HepG2 (cell line): ENCODE data around the gene NISCH. TPM values are rescaled to one million over a fixed set of nuclear protein-coding genes. Genes with fewer than 3 reads are reported as not detected.
A peak's percentile ranks its signal among the peaks of the same experiment; 100 is the strongest.

Source experiments
- ARID3A ChIP-seq: IDR thresholded peaks from 2 replicates; pipeline ENCODE4 v1.6.1; 2012; ENCODE audit warnings: low read depth, low read length, improper control_type of control experiment
- ERF ChIP-seq: IDR thresholded peaks from 2 replicates; pipeline ENCODE4 v1.6.1; 2018; ENCODE audit warnings: missing biosample characterization, missing genetic modification reagents
- GMEB2 ChIP-seq: IDR thresholded peaks from 2 replicates; pipeline ENCODE4 v1.6.1; 2016; ENCODE audit warnings: missing biosample characterization, missing genetic modification reagents, low read depth
- HNRNPLL ChIP-seq: fragments of 200-400 bp; formaldehyde crosslinking; IDR thresholded peaks from 2 replicates; pipeline ENCODE4 v1.6.1; 2017; ENCODE audit warnings: mild to moderate bottlenecking, low read depth, low read length; ENCODE audit not compliant: poor library complexity, severe bottlenecking
- KDM4B ChIP-seq: sonication (generic); formaldehyde crosslinking; IDR thresholded peaks from 2 replicates; pipeline ENCODE4 v1.4.0; 2020; ENCODE audit warnings: missing genetic modification reagents
- NR0B2 ChIP-seq: sonication (generic); formaldehyde crosslinking; IDR thresholded peaks from 2 replicates; pipeline ENCODE4 v1.4.0; 2020; ENCODE audit warnings: mild to moderate bottlenecking, missing genetic modification reagents
- SOX6 ChIP-seq, 2 experiments: fragments of 450-650 bp in 1 of 2; sonication (generic) in 1 of 2; formaldehyde crosslinking in 1 of 2; IDR thresholded peaks; 2 replicates each; pipeline versions ENCODE4 v1.4.0 to v1.6.1; 2017 to 2020; ENCODE audit warnings: antibody characterized with exemption in 1 of 2, mild to moderate bottlenecking in 1 of 2, missing genetic modification reagents in 1 of 2
- SRF ChIP-seq: IDR thresholded peaks from 2 replicates; pipeline ENCODE4 v1.6.1; 2011; ENCODE audit warnings: mild to moderate bottlenecking, low read depth, low read length, moderate library complexity
- THAP9 ChIP-seq: sonication (generic); formaldehyde crosslinking; IDR thresholded peaks from 2 replicates; pipeline ENCODE4; 2020; ENCODE audit warnings: missing genetic modification reagents, mild to moderate bottlenecking, borderline replicate concordance
- ZNF10 ChIP-seq: sonication (generic); formaldehyde crosslinking; IDR thresholded peaks from 2 replicates; pipeline ENCODE4 v1.4.0; 2020; ENCODE audit warnings: mild to moderate bottlenecking, low read depth, missing genetic modification reagents, borderline replicate concordance
- ZNF296 ChIP-seq: sonication (generic); formaldehyde crosslinking; conservative IDR thresholded peaks from 2 replicates; pipeline ENCODE4 v1.5.0; 2020; ENCODE audit warnings: mild to moderate bottlenecking, missing genetic modification reagents
- ZNF33A ChIP-seq: sonication (generic); formaldehyde crosslinking; IDR thresholded peaks from 2 replicates; pipeline ENCODE4 v1.5.1; 2020; ENCODE audit warnings: missing genetic modification reagents, mild to moderate bottlenecking, moderate library complexity, borderline replicate concordance
- ZNF574 ChIP-seq: sonication (generic); formaldehyde crosslinking; IDR thresholded peaks from 2 replicates; pipeline ENCODE4 v1.4.0; 2020; ENCODE audit warnings: missing genetic modification reagents
- ZNF589 ChIP-seq: sonication (generic); formaldehyde crosslinking; conservative IDR thresholded peaks from 2 replicates; pipeline ENCODE4 v1.8.0; 2022; ENCODE audit warnings: mild to moderate bottlenecking, moderate library complexity, missing genetic modification reagents
- ZSCAN30 ChIP-seq: sonication (generic); formaldehyde crosslinking; IDR thresholded peaks from 2 replicates; pipeline ENCODE4 v1.5.0; 2020; ENCODE audit warnings: mild to moderate bottlenecking, missing genetic modification reagents
- polyA plus RNA-seq, 8 experiments: library from polyadenylated mRNA; depleted of rRNA in 3 of 8; stranded (reverse) in 7 of 8; unstranded in 1 of 8; fragments of >200 nt; fragmentation: Illumina TruSeq in 4 of 8; extraction: Trizol in 4 of 8; gene quantifications; 2 replicates each; pipeline versions ENCODE4 v1.2.1 to v1.2.3, GENCODE V29; 2011 to 2016; ENCODE audit warnings: low read depth in 4 of 8, missing spikeins in 1 of 8, mixed read lengths in 1 of 8; ENCODE audit not compliant: insufficient read depth in 1 of 8
- total RNA-seq, 5 experiments: library from RNA; depleted of rRNA; stranded (reverse); fragments of >200 nt; fragmentation: Illumina TruSeq; extraction: Trizol; gene quantifications; 2 replicates each; pipeline ENCODE4 v1.2.3, GENCODE V29; 2016; ENCODE audit warnings: low read depth in 1 of 5

The NISCH gene
- total and polyA plus RNA-seq, 2 of the 13 experiments (the other 11 are each of a cell fraction or from before 2014, with no cell fraction given): 27.0 to 47.6 TPM

GRCh38 chr3:52455283-52456168, at the start of gene NISCH (continued):
- TF ChIP-seq ARID3A (no peak), ZNF589 (CRISPR knock-in tag) (0 out of 2 replicates have a peak, but pooled peaks have one; percentile 47), ZSCAN30 (CRISPR knock-in tag) (no peak), THAP9 (CRISPR knock-in tag) (0 out of 2 replicates have a peak, but pooled peaks have one; percentile 59), HNRNPLL (peak; percentile 88), GMEB2 (CRISPR knock-in tag) (no peak), ZNF296 (CRISPR knock-in tag) (no peak), SRF (no peak), NR0B2 (CRISPR knock-in tag) (no peak), ZNF33A (CRISPR knock-in tag) (no peak), SOX6 (IDR thresholded peaks at IDR 0.05) (no peak), SOX6 (CRISPR knock-in tag; IDR thresholded peaks at IDR 0.05) (peak; percentile 71), KDM4B (CRISPR knock-in tag) (no peak; the same call in 1 of the 2 replicates), ZNF10 (CRISPR knock-in tag) (no peak), ERF (CRISPR knock-in tag) (peak; percentile 85), ZNF574 (CRISPR knock-in tag) (no peak)
